CD4-positive, alpha-beta T cell treated with Interferon alpha-2 for 1 hour (primary cell): ENCODE data around the gene TTC23.

ENCODE experiments used
- DNase-seq, 2 donors: peaks; one replicate each; pipeline ENCODE4 v3.0.0-alpha.2; 2020 to 2022

Gene TTC23

GRCh38 chr15:99249270-99249841 is at the start of gene TTC23:
TTC23 (minus strand) TSS chr15:99249581; CDS start chr15:99228712, 20,869 bp downstream.
- DNase-seq: no peak

GRCh38 chr15:99296386-99296785 is 47.0 kb upstream of the TTC23 start:
- DNase-seq: no peak

- no peak for DNase-seq
Observed at GRCh38 chr15:99295840-99296239, 46.5 kb upstream of the TTC23 start.

- no peak for DNase-seq
Observed at GRCh38 chr15:99291643-99292042, 42.3 kb upstream of the TTC23 start.

GRCh38 chr15:99283717-99284116 is 34.3 kb upstream of the TTC23 start:
- no peak for DNase-seq

GRCh38 chr15:99282586-99282985 is 33.2 kb upstream of the TTC23 start:
- DNase-seq: no peak

GRCh38 chr15:99282121-99282520 is 32.7 kb upstream of the TTC23 start:
- DNase-seq: no peak

GRCh38 chr15:99279827-99280226 is 30.4 kb upstream of the TTC23 start:
- no peak for DNase-seq

- DNase-seq: no peak
Observed at GRCh38 chr15:99279290-99279689, 29.9 kb upstream of the TTC23 start.

- DNase-seq: no peak
Observed at GRCh38 chr15:99275525-99276128, 26.2 kb upstream of the TTC23 start.

- DNase-seq: no peak
Observed at GRCh38 chr15:99275061-99275460, 25.7 kb upstream of the TTC23 start.

GRCh38 chr15:99273801-99274200 is 24.4 kb upstream of the TTC23 start:
- DNase-seq: no peak

GRCh38 chr15:99268431-99268830 is 19.1 kb upstream of the TTC23 start:
- DNase-seq: no peak

- DNase-seq: no peak
Observed at GRCh38 chr15:99267957-99268356, 18.6 kb upstream of the TTC23 start.

GRCh38 chr15:99265541-99266070 is 16.2 kb upstream of the TTC23 start:
- no peak for DNase-seq

- DNase-seq: no peak
Observed at GRCh38 chr15:99264125-99264524, 14.7 kb upstream of the TTC23 start.

GRCh38 chr15:99257107-99257750 is 7.8 kb upstream of the TTC23 start:
- no peak for DNase-seq

GRCh38 chr15:99253381-99254090 is 4.2 kb upstream of the TTC23 start:
- no peak for DNase-seq

- no peak for DNase-seq
Observed at GRCh38 chr15:99252326-99252725, 2.9 kb upstream of the TTC23 start.

GRCh38 chr15:99250857-99251841 is 1.8 kb upstream of the TTC23 start, which contains the start of gene LRRC28:
LRRC28 (plus strand) TSS chr15:99251481; CDS start chr15:99255958, 4,477 bp downstream.
- DNase-seq: peak; percentile 96 to 97

GRCh38 chr15:99250494-99250856 is 1.1 kb upstream of the TTC23 start:
- DNase-seq: no peak

GRCh38 chr15:99250001-99250400 is 620 bp upstream of the TTC23 start:
- DNase-seq: no peak
